Measurements from ENCODE around the gene MED13L.

GRCh38 chr12:116325336-116325664, 47.8 kb upstream of the MED13L start:
- no peak for TF ChIP-seq CTCF (IDR thresholded peaks at IDR 0.05)
- no peak for TF ChIP-seq SIN3A (IDR thresholded peaks at IDR 0.05; ENCODE audit: borderline replicate concordance, low read depth, low read length)
- TF ChIP-seq FOSL2 (IDR thresholded peaks at IDR 0.05; ENCODE audit: borderline replicate concordance, low read depth), result no peak
- TF ChIP-seq TAF1 (IDR thresholded peaks at IDR 0.05; ENCODE audit: borderline replicate concordance, low read depth, low read length), result no peak
- no peak for TF ChIP-seq TEAD4 (IDR thresholded peaks at IDR 0.05; ENCODE audit: borderline replicate concordance, insufficient read depth)
- TF ChIP-seq EP300 (IDR thresholded peaks at IDR 0.05; ENCODE audit: borderline replicate concordance in 1 of 2, low read depth in 1 of 2, low read length in 1 of 2), result no peak
- no peak for TF ChIP-seq REST (IDR thresholded peaks at IDR 0.05; ENCODE audit: low read depth, low read length)
- no peak for TF ChIP-seq NRF1 (IDR thresholded peaks at IDR 0.05; ENCODE audit: low read depth, low read length)
- no peak for TF ChIP-seq RAD21 (IDR thresholded peaks at IDR 0.05; ENCODE audit: low read length)
- no peak for TF ChIP-seq USF2 (IDR thresholded peaks at IDR 0.05; ENCODE audit: borderline replicate concordance, low read depth, low read length)
- TF ChIP-seq MAX (IDR thresholded peaks at IDR 0.05; ENCODE audit: low read depth), result no peak

Data from SK-N-SH (cell line).